HG03025 (cell line): ENCODE measurements around the gene CNIH4.
"Not testable (repeated sequence)": the region's sequence is repeated elsewhere in the genome, so short reads cannot be mapped to it uniquely, and the experiment has no call there.

Experiments
- ATAC-seq: cut with Tn5 transposase; IDR thresholded peaks from one replicate; pipeline ENCODE4 v1.9.1; 2021; ENCODE audit warnings: mild to moderate bottlenecking, moderate library complexity; ENCODE audit not compliant: unreplicated experiment, low FRiP score

The CNIH4 gene

GRCh38 chr1:224356685-224357625, at the start of gene CNIH4:
Gene CNIH4 (plus strand): TSS chr1:224356879. CDS start chr1:224356925, 46 bp downstream.
- peak; percentile 96 for ATAC-seq

GRCh38 chr1:224308064-224308463, 48.6 kb upstream of the CNIH4 start:
- ATAC-seq: no peak

GRCh38 chr1:224311503-224311902, 45.2 kb upstream of the CNIH4 start:
- ATAC-seq: not testable (repeated sequence)

GRCh38 chr1:224312025-224312424, 44.7 kb upstream of the CNIH4 start:
- no peak for ATAC-seq

GRCh38 chr1:224317383-224318045, 39.2 kb upstream of the CNIH4 start:
- no peak for ATAC-seq

- no peak for ATAC-seq
Measured at GRCh38 chr1:224321706-224322105, 35.0 kb upstream of the CNIH4 start.

GRCh38 chr1:224325959-224326358, 30.7 kb upstream of the CNIH4 start:
- no peak for ATAC-seq

- no peak for ATAC-seq
Measured at GRCh38 chr1:224328644-224329043, 28.0 kb upstream of the CNIH4 start.

GRCh38 chr1:224329484-224329841, 27.2 kb upstream of the CNIH4 start:
- no peak for ATAC-seq

GRCh38 chr1:224329842-224330753, 26.6 kb upstream of the CNIH4 start, which contains the start of gene NVL:
Gene NVL (minus strand): TSS chr1:224330172. CDS start chr1:224330127, 45 bp downstream.
- peak; percentile 83 for ATAC-seq

GRCh38 chr1:224331326-224331725, 25.4 kb upstream of the CNIH4 start:
- no peak for ATAC-seq

GRCh38 chr1:224331824-224332223, 24.9 kb upstream of the CNIH4 start:
- no peak for ATAC-seq

GRCh38 chr1:224333309-224333926, 23.3 kb upstream of the CNIH4 start:
- ATAC-seq: no peak

GRCh38 chr1:224333939-224334786, 22.5 kb upstream of the CNIH4 start:
- no peak for ATAC-seq

- no peak for ATAC-seq
Measured at GRCh38 chr1:224338150-224338838, 18.4 kb upstream of the CNIH4 start.

GRCh38 chr1:224339442-224340033, 17.1 kb upstream of the CNIH4 start:
- ATAC-seq: no peak

GRCh38 chr1:224340453-224341384, 16.0 kb upstream of the CNIH4 start:
- ATAC-seq: not testable (repeated sequence)
